T-helper 17 cell (primary cell): ENCODE results near the gene CCDC93. TPM values are rescaled to one million over a fixed set of nuclear protein-coding genes. Genes with fewer than 3 reads are reported as not detected.

Source experiments
- ATAC-seq: fragments of 150-1000 bp; cut with Tn5 transposase; 2 replicates; pipeline ENCODE4 v1.10.0; 2021; ENCODE audit warnings: mild to moderate bottlenecking, moderate library complexity
- DNase-seq, 3 donors: peaks; one replicate each; pipeline versions ENCODE4 v3.0.0 to v3.0.0-alpha.2; 2020 to 2021
- H3K9me3 ChIP-seq: one replicate; pipeline ENCODE4 v1.7.0; 2013; ENCODE audit warnings: low read length, mild to moderate bottlenecking; ENCODE audit not compliant: control insufficient read depth, poor library complexity, severe bottlenecking
- H3K27ac Mint-ChIP-seq: one replicate; pipeline ENCODE4 v1.8.0; 2022; ENCODE audit warnings: mild to moderate bottlenecking, moderate library complexity, mixed read lengths
- H3K27me3 Mint-ChIP-seq: one replicate; pipeline ENCODE4 v1.8.0; 2022; ENCODE audit warnings: mixed read lengths
- H3K36me3 Mint-ChIP-seq: one replicate; pipeline ENCODE4 v1.8.0; 2022; ENCODE audit warnings: low read depth, mixed read lengths
- H3K4me1 Mint-ChIP-seq: one replicate; pipeline ENCODE4 v1.8.0; 2022; ENCODE audit warnings: mild to moderate bottlenecking, mixed read lengths
- H3K4me3 Mint-ChIP-seq: one replicate; pipeline ENCODE4 v1.8.0; 2022; ENCODE audit warnings: mild to moderate bottlenecking, moderate library complexity, mixed read lengths
- total RNA-seq, 4 donors: library from RNA in 2 of 4; stranded (reverse) in 2 of 4; gene quantifications; one replicate each; pipeline ENCODE4 v1.2.3 and lab custom pipeline; 2022 to 2026

Gene CCDC93
- total RNA-seq, 2 donors from 2014 or later: 51.6 to 58.2 TPM

DNA sequence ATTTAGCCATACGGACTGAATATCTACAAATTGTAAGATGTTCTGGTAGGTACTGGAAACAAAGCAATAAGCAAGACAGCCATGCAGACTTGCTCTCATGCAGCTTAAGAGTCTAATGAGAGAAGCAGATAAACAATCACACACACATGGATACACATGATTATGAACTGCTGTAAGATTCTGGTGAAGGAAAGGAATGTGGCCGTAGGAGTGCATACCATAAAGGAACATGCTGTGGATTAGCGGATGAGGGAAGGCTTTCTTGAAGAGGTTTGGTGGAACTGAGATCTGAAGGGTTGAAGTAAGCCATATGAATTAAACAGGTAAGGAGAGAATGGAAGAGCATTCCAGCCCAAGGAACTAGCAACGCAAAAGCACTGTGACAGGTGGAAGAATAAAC, 13.8 kb downstream of the CCDC93 start:
- no peaks in the 10 kb centered on the region for H3K9me3 ChIP-seq
- H3K4me3 Mint-ChIP-seq: no peak overlapping the region
- ATAC-seq: no peak
- H3K27me3 Mint-ChIP-seq: no peaks in the 10 kb centered on the region
- no peak for DNase-seq
- peak overlapping the region; percentile 81 for H3K27ac Mint-ChIP-seq
- peaks cover 19% of the 10 kb centered on the region for H3K36me3 Mint-ChIP-seq
- H3K4me1 Mint-ChIP-seq: peaks cover 12% of the 10 kb centered on the region

DNA sequence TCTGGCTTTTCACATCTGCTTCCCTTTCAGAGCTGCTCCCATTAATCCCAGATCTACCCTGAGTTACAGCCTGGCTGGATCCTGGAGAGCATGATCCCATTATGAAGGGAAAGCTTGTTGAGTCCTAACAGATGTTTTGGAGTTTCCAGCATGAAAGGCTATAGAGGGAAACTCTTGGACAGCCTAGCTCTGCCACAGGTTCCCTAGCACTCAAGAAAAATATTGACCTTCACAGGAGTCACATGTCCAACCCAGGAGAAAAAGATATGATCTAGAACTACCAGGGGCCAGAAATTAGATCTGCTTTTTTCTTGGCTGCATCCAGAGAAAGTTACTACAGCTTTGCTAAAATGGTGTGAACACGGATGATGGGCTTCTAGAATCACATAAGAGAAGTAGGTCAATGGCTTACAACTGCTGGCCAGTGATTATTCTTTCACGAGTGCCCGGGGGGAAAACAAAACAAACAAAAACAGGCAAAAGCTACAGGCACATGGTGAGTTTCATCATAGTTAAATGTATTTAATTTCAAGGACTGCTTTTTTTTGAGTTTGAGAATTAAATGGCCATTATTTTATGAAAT, 15.9 kb downstream of the CCDC93 start:
- H3K36me3 Mint-ChIP-seq: peaks cover 18% of the 10 kb centered on the region
- ATAC-seq: no peak
- peak overlapping the region; percentile 32 for H3K27ac Mint-ChIP-seq
- H3K4me1 Mint-ChIP-seq: peaks cover 5% of the 10 kb centered on the region
- no peak overlapping the region for H3K4me3 Mint-ChIP-seq
- DNase-seq: no peak
- no peaks in the 10 kb centered on the region for H3K9me3 ChIP-seq
- no peaks in the 10 kb centered on the region for H3K27me3 Mint-ChIP-seq

DNA sequence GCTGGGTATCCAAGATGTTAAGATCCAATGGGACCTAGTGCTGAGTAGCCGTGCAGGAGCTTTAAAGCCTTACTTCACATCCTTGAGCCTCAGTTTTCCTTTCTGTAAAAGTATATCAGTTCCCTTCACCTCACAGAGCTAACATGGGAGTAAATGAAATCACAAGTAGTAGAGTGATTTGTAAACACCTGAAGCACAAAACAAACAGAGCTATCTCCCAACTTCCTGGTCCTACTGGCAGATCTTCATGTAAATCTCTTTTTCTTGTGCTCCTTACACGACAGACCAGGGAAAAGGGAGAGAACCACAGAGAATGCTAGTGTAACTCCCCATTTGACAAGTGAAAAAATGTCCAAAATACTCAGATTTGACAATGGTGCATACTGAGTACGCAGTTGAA, 17.3 kb downstream of the CCDC93 start:
- H3K36me3 Mint-ChIP-seq: peaks cover 18% of the 10 kb centered on the region
- no peaks in the 10 kb centered on the region for H3K9me3 ChIP-seq
- no peak overlapping the region for H3K4me3 Mint-ChIP-seq
- ATAC-seq: no peak
- no peaks in the 10 kb centered on the region for H3K27me3 Mint-ChIP-seq
- peaks cover 7% of the 10 kb centered on the region for H3K4me1 Mint-ChIP-seq
- DNase-seq: no peak
- no peak overlapping the region for H3K27ac Mint-ChIP-seq

DNA sequence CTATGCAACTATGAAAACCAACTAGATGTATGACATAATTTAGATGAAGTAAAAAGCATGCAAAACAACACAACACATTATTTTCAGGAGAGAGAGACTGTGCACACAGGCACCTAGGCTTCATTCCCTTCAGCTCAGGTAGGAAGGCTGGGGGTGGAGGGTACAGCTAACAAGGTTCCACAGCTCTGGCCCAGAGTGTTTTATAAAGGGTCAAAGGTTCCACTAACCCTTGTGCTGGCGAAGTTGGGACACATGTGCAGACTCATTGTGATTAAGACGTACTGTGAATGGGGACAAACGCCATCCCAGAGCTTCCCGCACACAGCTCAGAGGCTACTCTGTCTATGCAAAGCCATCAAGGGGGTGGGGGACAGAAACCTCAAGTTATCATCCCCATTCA, 19.1 kb downstream of the CCDC93 start:
- Mint-ChIP-seq H3K27me3 (no peaks in the 10 kb centered on the region), H3K27ac (peak overlapping the region; percentile 59), H3K36me3 (peaks cover 17% of the 10 kb centered on the region), H3K4me3 (no peak overlapping the region), H3K4me1 (peaks cover 6% of the 10 kb centered on the region)
- H3K9me3 ChIP-seq: no peaks in the 10 kb centered on the region
- DNase-seq (no peak), ATAC-seq (no peak)

DNA sequence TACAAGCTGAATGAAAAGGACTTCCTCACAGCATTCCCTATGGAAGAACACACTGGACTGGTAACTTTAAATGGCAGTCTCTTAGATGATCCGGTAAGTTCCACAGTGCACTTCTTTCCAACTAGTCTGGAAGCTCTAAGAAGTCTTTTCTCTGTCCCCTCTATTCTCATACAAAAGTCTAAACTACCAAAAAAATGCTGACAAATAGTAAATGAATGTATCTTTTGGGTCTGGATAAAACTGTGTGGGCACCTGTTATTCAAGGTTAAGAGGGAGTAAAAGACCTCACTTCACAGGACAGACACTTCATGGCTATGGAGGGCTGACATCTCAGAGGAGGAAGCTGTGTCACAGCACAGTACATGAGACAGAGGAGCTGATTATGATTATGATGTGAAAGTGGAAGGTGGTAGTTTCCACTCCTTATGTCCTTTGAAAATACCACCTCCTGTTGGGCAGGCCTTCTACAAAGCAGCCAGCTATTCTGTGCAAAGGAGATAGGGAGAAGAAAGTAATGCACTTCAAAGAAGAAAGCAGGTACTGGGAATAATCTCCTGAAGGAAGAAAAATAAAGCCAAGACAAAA, 23.9 kb downstream of the CCDC93 start:
- no peaks in the 10 kb centered on the region for H3K9me3 ChIP-seq
- Mint-ChIP-seq H3K27me3 (no peaks in the 10 kb centered on the region), H3K27ac (no peak overlapping the region), H3K36me3 (peaks cover 7% of the 10 kb centered on the region), H3K4me3 (no peak overlapping the region), H3K4me1 (peaks cover 9% of the 10 kb centered on the region)
- ATAC-seq: no peak
- DNase-seq: no peak

DNA sequence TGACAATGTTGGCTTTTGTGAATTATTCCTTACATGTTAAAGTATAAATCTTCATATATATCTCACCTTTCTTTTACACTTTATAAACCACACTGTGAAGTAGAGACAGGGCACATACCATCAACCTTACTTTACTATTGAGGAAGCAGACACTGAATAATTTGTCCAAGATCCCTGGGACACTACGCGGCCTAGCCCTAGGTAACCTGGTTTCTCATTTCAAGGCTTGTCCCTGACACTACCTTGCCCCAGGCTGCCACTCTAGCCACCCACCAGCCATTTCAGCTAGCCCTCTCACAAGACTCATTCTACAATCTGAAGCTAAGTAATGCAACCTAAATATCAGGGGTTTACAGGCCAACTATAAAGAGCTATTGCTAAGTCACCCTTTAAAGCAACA, 26.7 kb downstream of the CCDC93 start:
- ATAC-seq: no peak
- DNase-seq: no peak
- Mint-ChIP-seq H3K36me3 (peaks cover 10% of the 10 kb centered on the region), H3K4me3 (no peak overlapping the region), H3K4me1 (peaks cover 20% of the 10 kb centered on the region), H3K27me3 (no peaks in the 10 kb centered on the region), H3K27ac (no peak overlapping the region)
- no peaks in the 10 kb centered on the region for H3K9me3 ChIP-seq

DNA sequence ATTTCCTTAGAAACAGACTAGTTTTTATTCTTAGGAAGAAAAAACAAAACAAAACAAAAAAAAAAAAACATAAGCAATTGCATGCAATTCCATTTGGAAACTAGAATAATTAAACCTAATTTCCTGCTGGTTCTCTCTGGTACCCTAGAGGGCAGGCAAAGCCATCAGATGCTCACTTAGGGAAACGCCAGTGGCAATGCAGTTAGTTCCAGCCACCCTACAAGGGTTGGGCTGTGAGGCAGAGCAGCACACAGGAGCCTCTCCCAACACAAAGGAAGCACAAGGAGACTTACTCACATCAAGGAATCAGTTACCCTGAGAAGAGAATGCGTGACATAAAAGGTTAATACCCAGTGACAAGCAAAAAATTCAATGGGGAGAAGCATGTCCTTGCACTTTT, 28.8 kb downstream of the CCDC93 start:
- Mint-ChIP-seq H3K27me3 (no peaks in the 10 kb centered on the region), H3K4me1 (peaks cover 21% of the 10 kb centered on the region), H3K36me3 (peaks cover 12% of the 10 kb centered on the region), H3K27ac (peak overlapping the region; percentile 72), H3K4me3 (no peak overlapping the region)
- no peaks in the 10 kb centered on the region for H3K9me3 ChIP-seq
- ATAC-seq (no peak), DNase-seq (no peak)

DNA sequence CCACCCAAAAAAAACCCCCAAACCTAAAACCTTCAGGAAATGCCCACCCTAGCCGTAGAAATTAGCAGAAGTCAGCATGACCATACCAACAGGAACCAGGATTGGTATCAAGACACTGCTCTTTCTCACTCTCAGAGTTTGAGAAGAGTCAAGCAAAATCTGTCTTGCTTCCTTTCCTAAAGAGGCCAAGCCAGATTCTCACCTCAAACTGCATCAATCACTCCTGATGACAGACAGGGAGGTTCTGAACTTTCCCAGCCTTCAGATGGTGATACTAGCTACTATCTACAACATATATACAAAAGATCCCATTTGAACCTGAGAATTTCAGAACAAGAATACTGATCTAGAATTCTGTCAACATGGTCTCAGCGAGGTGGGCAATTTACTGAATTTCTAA, 29.7 kb downstream of the CCDC93 start:
- ATAC-seq: no peak
- H3K4me1 Mint-ChIP-seq: peaks cover 18% of the 10 kb centered on the region
- H3K9me3 ChIP-seq: no peaks in the 10 kb centered on the region
- DNase-seq: no peak
- no peak overlapping the region for H3K4me3 Mint-ChIP-seq
- peak overlapping the region; percentile 72 for H3K27ac Mint-ChIP-seq
- no peaks in the 10 kb centered on the region for H3K27me3 Mint-ChIP-seq
- peaks cover 10% of the 10 kb centered on the region for H3K36me3 Mint-ChIP-seq

DNA sequence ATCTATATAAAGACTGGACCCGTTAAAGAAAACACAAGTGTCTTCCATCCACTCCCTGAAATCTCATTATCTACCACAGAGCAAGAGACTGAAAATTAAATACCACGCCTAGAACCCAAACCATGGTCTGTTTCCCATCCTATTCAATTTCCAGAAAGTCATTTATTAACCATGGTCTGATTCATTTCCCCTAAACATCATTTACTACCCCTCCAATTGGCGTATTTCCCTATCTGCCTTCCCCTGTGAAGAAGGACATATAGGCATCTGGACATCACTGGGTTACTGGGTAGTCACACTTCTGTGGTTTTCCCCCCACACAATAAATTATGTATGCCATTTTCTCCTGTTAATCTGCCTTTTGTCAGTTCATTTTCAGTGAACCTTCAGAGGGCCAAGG, 30.8 kb downstream of the CCDC93 start:
- H3K4me3 Mint-ChIP-seq: no peak overlapping the region
- ATAC-seq: no peak
- no peaks in the 10 kb centered on the region for H3K9me3 ChIP-seq
- no peak overlapping the region for H3K27ac Mint-ChIP-seq
- peaks cover 13% of the 10 kb centered on the region for H3K36me3 Mint-ChIP-seq
- DNase-seq: no peak
- H3K4me1 Mint-ChIP-seq: peaks cover 21% of the 10 kb centered on the region
- H3K27me3 Mint-ChIP-seq: no peaks in the 10 kb centered on the region

DNA sequence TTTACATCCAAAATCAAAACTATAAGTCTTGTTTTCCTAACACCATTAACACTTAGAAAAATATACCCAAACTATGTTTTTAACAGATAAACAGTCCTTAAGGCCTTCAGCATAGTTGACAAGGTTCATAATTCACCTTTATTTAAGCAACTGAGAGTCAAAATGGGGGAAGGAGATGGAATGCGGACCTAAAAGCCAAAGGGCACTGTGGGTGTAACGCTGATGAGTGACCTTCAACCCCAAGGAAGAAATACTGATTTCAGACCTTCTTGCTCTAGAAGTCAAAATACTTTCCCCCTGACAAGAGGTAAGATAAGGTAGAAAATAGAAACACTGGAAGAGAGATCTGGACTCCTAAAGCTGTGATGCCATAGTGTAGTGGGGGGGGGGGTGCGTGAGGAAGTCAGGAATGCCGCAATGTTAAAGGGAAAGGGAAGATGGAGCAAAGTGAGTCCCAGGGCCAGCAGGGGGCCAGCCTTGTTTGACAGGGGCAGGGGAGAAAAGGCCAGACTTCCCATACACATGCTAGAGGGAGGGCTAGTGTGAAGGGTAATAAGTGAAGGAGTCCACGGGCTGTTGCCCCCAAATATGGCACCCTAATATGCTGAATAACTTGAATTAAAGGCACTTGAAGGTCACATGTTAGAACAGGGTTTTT, 31.4 kb downstream of the CCDC93 start:
- Mint-ChIP-seq H3K36me3 (peaks cover 13% of the 10 kb centered on the region), H3K27ac (no peak overlapping the region), H3K4me1 (peaks cover 21% of the 10 kb centered on the region), H3K4me3 (no peak overlapping the region), H3K27me3 (no peaks in the 10 kb centered on the region)
- no peaks in the 10 kb centered on the region for H3K9me3 ChIP-seq
- ATAC-seq (no peak), DNase-seq (no peak)

DNA sequence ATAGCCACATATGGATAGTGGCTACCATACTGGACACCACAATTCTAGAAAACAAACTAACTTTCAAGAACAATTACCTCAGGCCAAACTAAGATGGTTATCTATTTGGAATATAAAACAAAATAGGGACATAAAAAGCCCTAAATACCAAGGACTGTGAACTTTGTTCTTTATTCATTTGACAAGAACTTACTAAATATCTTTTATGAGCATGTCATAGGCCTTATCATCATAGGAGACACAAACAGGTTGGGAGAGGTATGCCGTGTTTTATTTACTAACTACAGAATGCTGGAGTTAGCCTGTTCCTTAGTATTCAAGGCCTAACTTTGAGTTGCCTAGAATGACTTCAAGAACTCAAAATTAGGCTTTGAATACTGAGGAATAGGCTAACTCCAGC, 32.1 kb downstream of the CCDC93 start:
- H3K27me3 Mint-ChIP-seq: no peaks in the 10 kb centered on the region
- no peak overlapping the region for H3K27ac Mint-ChIP-seq
- no peaks in the 10 kb centered on the region for H3K9me3 ChIP-seq
- H3K4me3 Mint-ChIP-seq: no peak overlapping the region
- ATAC-seq: no peak
- H3K4me1 Mint-ChIP-seq: peaks cover 21% of the 10 kb centered on the region
- H3K36me3 Mint-ChIP-seq: peaks cover 13% of the 10 kb centered on the region
- no peak for DNase-seq

DNA sequence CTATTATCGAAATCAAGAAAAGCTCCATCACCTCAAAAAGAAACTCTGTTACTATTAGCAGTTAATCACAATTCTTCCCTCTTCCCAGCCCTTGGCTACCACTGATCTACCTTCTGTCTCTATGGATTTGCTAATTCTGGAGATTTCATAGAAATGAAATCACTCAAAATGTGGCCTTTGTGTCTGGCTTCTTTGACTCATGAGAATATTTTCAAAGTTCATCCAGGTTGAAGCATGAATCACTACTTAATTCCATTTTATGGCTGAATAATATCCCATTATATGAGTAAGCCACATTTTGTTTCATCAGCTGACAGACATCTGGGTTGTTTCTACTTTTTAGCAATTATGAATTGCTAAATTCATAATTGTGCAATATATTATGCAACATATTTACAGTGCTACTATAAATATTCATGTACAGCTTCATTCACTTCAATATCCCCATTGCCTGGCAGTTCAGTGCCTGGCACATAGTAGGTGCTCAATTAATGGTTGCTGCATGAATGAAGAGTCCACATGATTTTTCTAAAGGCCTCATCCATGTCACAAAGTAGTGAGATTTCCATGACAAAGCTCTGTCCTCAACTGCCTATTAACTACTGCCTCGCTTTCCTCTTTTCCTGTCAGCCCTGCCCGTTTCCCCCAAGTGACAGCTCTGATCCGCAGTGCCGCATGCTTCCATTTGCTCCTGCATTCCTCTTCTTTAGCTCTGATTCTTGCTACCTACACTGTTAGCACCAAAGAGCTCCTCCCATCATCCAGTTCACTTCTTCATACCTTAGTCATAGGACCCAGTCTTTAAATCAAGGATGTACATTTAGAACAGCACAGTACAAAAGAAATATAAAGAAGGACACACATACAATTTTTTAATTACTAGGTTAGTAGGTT, 32.8 kb downstream of the CCDC93 start:
- DNase-seq: no peak
- H3K9me3 ChIP-seq: no peaks in the 10 kb centered on the region
- Mint-ChIP-seq H3K27me3 (no peaks in the 10 kb centered on the region), H3K27ac (no peak overlapping the region), H3K4me1 (peaks cover 21% of the 10 kb centered on the region), H3K36me3 (peaks cover 13% of the 10 kb centered on the region), H3K4me3 (no peak overlapping the region)
- no peak for ATAC-seq

DNA sequence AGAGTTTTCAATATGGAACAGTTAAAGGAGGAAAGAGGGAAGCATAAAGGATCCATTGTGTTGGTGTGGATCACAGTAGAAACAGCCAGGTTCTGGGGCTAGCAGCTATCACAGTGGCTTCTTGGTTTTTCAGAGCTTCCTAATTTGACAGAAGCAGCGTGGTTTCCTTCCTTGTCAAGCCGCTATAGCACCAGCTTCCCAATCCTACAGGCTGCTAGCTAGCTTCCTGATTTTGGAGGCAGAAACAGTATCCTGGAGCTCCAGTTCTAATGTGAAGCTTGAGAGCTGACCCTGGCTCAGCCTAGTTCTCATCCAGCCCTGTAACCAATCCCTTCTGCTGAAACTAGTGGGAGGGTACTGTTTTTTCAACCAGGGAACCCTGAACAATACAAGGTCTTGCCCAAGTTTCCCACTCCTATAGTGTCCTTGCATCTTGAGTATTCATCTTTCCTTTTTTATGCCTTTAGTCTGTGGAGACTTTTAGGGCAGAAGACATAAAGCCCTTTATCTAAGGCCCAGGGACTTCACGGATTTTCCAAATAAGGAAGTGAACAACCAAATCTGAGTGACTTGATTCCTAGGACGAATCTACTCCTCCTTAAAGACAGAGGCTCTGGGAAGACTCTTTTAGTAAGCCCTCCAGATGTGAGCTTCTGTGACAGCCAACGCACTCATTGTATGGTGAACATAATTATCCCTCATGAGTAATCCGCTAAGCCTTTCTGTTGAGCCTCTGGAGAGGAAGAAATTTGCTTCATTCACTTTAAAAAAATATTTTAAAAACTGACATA, 33.8 kb downstream of the CCDC93 start:
- DNase-seq (no peak), ATAC-seq (no peak)
- Mint-ChIP-seq H3K36me3 (peaks cover 13% of the 10 kb centered on the region), H3K4me3 (no peak overlapping the region), H3K4me1 (peaks cover 21% of the 10 kb centered on the region), H3K27me3 (no peaks in the 10 kb centered on the region), H3K27ac (no peak overlapping the region)
- no peaks in the 10 kb centered on the region for H3K9me3 ChIP-seq
